ENCODE measurements around the gene LIN54. TPM values are rescaled to one million over a fixed set of nuclear protein-coding genes. Genes with fewer than 3 reads are reported as not detected.

The LIN54 gene
- total and polyA plus RNA-seq, 9 of the 15 experiments (the other 6 are each of a cell fraction or from before 2014, with no cell fraction given): 2.2 to 22.5 (median 15.8) TPM

DNA sequence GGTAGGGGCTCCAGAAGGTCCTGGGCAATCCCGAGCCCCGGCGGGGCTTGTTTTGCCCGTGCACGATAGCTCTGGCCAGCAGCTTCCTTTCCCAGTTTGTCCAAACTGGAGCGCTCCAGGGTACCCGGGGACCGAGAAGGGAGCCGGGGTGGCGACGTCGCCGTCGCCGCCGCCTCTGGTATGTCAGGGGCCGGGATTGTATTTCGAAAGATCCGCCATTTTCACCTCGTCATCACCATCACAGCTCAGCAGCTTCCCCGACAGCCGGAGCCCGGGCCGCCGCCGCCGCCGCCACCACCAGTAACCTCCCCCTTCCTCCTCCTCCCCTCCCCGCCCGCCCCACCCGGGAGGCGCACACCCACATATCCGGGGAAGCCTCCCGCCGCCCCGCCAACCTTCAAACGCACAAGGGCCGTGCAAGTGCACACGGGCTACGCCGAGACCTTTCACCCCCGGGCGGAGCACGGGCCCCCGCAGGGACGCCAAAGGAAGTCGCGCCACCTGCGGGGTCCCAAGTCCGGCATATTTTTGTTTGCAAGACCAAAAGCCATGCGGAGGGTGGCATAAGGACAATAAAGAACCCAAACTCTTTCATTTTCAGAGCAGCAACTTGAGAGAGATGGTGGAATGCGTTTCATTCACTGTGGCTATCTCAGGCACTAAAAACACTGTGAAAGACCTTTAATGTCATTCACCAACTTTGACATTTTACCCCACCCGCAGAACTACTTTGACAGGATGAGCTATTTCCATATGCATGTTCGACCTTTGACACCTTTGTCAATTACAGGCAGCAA, at the start of gene LIN54 (continued):
- TF ChIP-seq, protein P1, sequence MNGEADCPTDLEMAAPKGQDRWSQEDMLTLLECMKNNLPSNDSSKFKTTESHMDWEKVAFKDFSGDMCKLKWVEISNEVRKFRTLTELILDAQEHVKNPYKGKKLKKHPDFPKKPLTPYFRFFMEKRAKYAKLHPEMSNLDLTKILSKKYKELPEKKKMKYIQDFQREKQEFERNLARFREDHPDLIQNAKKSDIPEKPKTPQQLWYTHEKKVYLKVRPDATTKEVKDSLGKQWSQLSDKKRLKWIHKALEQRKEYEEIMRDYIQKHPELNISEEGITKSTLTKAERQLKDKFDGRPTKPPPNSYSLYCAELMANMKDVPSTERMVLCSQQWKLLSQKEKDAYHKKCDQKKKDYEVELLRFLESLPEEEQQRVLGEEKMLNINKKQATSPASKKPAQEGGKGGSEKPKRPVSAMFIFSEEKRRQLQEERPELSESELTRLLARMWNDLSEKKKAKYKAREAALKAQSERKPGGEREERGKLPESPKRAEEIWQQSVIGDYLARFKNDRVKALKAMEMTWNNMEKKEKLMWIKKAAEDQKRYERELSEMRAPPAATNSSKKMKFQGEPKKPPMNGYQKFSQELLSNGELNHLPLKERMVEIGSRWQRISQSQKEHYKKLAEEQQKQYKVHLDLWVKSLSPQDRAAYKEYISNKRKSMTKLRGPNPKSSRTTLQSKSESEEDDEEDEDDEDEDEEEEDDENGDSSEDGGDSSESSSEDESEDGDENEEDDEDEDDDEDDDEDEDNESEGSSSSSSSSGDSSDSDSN (IDR thresholded peaks at IDR 0.05; ENCODE audit: borderline replicate concordance in 1 of 2, low read depth in 2 of 2, low read length in 2 of 2): no peak
- TF ChIP-seq NUFIP1 (IDR thresholded peaks at IDR 0.05; ENCODE audit: partially characterized antibody) (no peak), HOXB6 (CRISPR knock-in tag; IDR thresholded peaks at IDR 0.05; ENCODE audit: borderline replicate concordance) (no peak), ILK (tag; IDR thresholded peaks at IDR 0.05; ENCODE audit: borderline replicate concordance, low read depth) (no peak), PURB (CRISPR knock-in tag; IDR thresholded peaks at IDR 0.05; ENCODE audit: low read depth) (no peak), ZNF316 (IDR thresholded peaks at IDR 0.05) (peak; percentile 52; the same call in 1 of the 2 replicates), SMARCE1 (IDR thresholded peaks at IDR 0.05) (no peak), ZNF696 (CRISPR knock-in tag; conservative IDR thresholded peaks at IDR 0.05) (no peak), ZEB2 (IDR thresholded peaks at IDR 0.05) (no peak), OTX1 (CRISPR knock-in tag; IDR thresholded peaks at IDR 0.05) (no peak), SRSF7 (optimal IDR thresholded peaks at IDR 0.05; ENCODE audit: low read depth, low read length) (no peak), BACH1 (tag; IDR thresholded peaks at IDR 0.05) (no peak), DACH1 (IDR thresholded peaks at IDR 0.05; ENCODE audit: partially characterized antibody) (no peak), ERF (CRISPR knock-in tag; IDR thresholded peaks at IDR 0.05) (no peak), SNIP1 (IDR thresholded peaks at IDR 0.05; ENCODE audit: low read depth) (no peak), ZNF778 (CRISPR knock-in tag; IDR thresholded peaks at IDR 0.05) (no peak), ELF1 (tag; IDR thresholded peaks at IDR 0.05) (no peak; the same call in 1 of the 2 replicates), HCFC1 (IDR thresholded peaks at IDR 0.05; ENCODE audit: low read depth, low read length) (0 out of 2 replicates have a peak, but pooled peaks have one; percentile 1), RBM17 (IDR thresholded peaks at IDR 0.05; ENCODE audit: borderline replicate concordance, low read depth, low read length) (no peak), ZNF184 (CRISPR knock-in tag; IDR thresholded peaks at IDR 0.05) (no peak), ZNF561 (CRISPR knock-in tag; conservative IDR thresholded peaks at IDR 0.05) (no peak), MEIS2 (IDR thresholded peaks at IDR 0.05; ENCODE audit: partially characterized antibody) (peak; percentile 60), TRIM28 (IDR thresholded peaks at IDR 0.05) (no peak)
- TF ChIP-seq, protein P2, sequence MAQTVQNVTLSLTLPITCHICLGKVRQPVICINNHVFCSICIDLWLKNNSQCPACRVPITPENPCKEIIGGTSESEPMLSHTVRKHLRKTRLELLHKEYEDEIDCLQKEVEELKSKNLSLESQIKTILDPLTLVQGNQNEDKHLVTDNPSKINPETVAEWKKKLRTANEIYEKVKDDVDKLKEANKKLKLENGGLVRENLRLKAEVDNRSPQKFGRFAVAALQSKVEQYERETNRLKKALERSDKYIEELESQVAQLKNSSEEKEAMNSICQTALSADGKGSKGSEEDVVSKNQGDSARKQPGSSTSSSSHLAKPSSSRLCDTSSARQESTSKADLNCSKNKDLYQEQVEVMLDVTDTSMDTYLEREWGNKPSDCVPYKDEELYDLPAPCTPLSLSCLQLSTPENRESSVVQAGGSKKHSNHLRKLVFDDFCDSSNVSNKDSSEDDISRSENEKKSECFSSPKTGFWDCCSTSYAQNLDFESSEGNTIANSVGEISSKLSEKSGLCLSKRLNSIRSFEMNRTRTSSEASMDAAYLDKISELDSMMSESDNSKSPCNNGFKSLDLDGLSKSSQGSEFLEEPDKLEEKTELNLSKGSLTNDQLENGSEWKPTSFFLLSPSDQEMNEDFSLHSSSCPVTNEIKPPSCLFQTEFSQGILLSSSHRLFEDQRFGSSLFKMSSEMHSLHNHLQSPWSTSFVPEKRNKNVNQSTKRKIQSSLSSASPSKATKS (CRISPR knock-in tag; IDR thresholded peaks at IDR 0.05): no peak
- TF ChIP-seq, protein P3, sequence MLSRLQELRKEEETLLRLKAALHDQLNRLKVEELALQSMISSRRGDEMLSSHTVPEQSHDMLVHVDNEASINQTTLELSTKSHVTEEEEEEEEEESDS (CRISPR knock-in tag; IDR thresholded peaks at IDR 0.05): no peak
- TF ChIP-seq, protein P4, sequence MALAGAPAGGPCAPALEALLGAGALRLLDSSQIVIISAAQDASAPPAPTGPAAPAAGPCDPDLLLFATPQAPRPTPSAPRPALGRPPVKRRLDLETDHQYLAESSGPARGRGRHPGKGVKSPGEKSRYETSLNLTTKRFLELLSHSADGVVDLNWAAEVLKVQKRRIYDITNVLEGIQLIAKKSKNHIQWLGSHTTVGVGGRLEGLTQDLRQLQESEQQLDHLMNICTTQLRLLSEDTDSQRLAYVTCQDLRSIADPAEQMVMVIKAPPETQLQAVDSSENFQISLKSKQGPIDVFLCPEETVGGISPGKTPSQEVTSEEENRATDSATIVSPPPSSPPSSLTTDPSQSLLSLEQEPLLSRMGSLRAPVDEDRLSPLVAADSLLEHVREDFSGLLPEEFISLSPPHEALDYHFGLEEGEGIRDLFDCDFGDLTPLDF (CRISPR knock-in tag; IDR thresholded peaks at IDR 0.05): no peak
